Stimulated activated naive CD8-positive, alpha-beta T cell treated with anti-CD3 and anti-CD28 coated beads, Interleukin-15, Interleukin-2, amounts not matched to agents 100 U/mL and 50 U/mL, for 24 hours (primary cell): Measurements from ENCODE around the gene NCBP1.
A peak's percentile ranks its signal among the peaks of the same experiment; 100 is the strongest.

ENCODE experiments used
- ATAC-seq: fragments of 150-1000 bp; cut with Tn5 transposase; one replicate; pipeline ENCODE4 v1.10.0; 2021
- DNase-seq: peaks from one replicate; pipeline ENCODE4 v3.0.0; 2021

Gene NCBP1

GRCh38 chr9:97623946-97624345, 9.7 kb upstream of the NCBP1 start:
- ATAC-seq: no peak
- no peak for DNase-seq

GRCh38 chr9:97625620-97626019, 8.0 kb upstream of the NCBP1 start:
- ATAC-seq (no peak), DNase-seq (no peak)

- no peak for DNase-seq
- ATAC-seq: no peak
These were observed 6.0 kb upstream of the NCBP1 start for GRCh38 chr9:97627624-97628023.

- DNase-seq: no peak
- no peak for ATAC-seq
These were observed 5.0 kb upstream of the NCBP1 start for GRCh38 chr9:97628668-97629067.

GRCh38 chr9:97629156-97629555, 4.5 kb upstream of the NCBP1 start:
- no peak for ATAC-seq
- no peak for DNase-seq

GRCh38 chr9:97630591-97630990, 3.0 kb upstream of the NCBP1 start:
- no peak for ATAC-seq
- DNase-seq: no peak

GRCh38 chr9:97632248-97632984, 1.2 kb upstream of the NCBP1 start:
- ATAC-seq (peak; percentile 1), DNase-seq (peak; percentile 34)

- no peak for DNase-seq
- ATAC-seq: no peak
These were observed 354 bp downstream of the NCBP1 start for GRCh38 chr9:97633859-97634490.

- DNase-seq: no peak
- no peak for ATAC-seq
These were observed 1.4 kb downstream of the NCBP1 start for GRCh38 chr9:97635026-97635425.

- DNase-seq (no peak), ATAC-seq (no peak)
These were observed 3.3 kb downstream of the NCBP1 start for GRCh38 chr9:97636903-97637302.

GRCh38 chr9:97638666-97639065, 5.0 kb downstream of the NCBP1 start:
- ATAC-seq: no peak

GRCh38 chr9:97640325-97640724, 6.7 kb downstream of the NCBP1 start:
- no peak for DNase-seq
- no peak for ATAC-seq

More at GRCh38 chr9:97638666-97639065, 5.0 kb downstream of the NCBP1 start:
- no peak for DNase-seq

- DNase-seq (no peak), ATAC-seq (no peak)
These were observed 12.1 kb downstream of the NCBP1 start for GRCh38 chr9:97645720-97646119.

GRCh38 chr9:97647996-97648395, 14.4 kb downstream of the NCBP1 start:
- DNase-seq: no peak
- no peak for ATAC-seq

GRCh38 chr9:97651646-97652045, 18.0 kb downstream of the NCBP1 start:
- ATAC-seq (no peak), DNase-seq (no peak)

- ATAC-seq (no peak), DNase-seq (no peak)
These were observed 25.1 kb downstream of the NCBP1 start for GRCh38 chr9:97658707-97659106.

GRCh38 chr9:97659771-97660170, 26.1 kb downstream of the NCBP1 start:
- ATAC-seq (no peak), DNase-seq (no peak)

- no peak for DNase-seq
- ATAC-seq: no peak
These were observed 26.7 kb downstream of the NCBP1 start for GRCh38 chr9:97660340-97660739.

- ATAC-seq: no peak
- no peak for DNase-seq
These were observed 27.2 kb downstream of the NCBP1 start for GRCh38 chr9:97660847-97661246.

- DNase-seq (no peak), ATAC-seq (peak; percentile 80)
These were observed 32.1 kb downstream of the NCBP1 start for GRCh38 chr9:97665742-97666141.

GRCh38 chr9:97666907-97667686, 33.5 kb downstream of the NCBP1 start:
- no peak for ATAC-seq
- DNase-seq: no peak

GRCh38 chr9:97668485-97668884, 34.9 kb downstream of the NCBP1 start:
- ATAC-seq (no peak), DNase-seq (peak; percentile 30)

GRCh38 chr9:97670586-97670985, 37.0 kb downstream of the NCBP1 start:
- no peak for DNase-seq
- no peak for ATAC-seq
